Ascending aorta (tissue), 2 donors: ENCODE results near the gene PIEZO1. TPM values are rescaled to one million over a fixed set of nuclear protein-coding genes. Genes with fewer than 3 reads are reported as not detected.

Source experiments
- DNase-seq, 2 donors: peaks; one replicate each; pipeline ENCODE4 v3.0.0-alpha.2; 2019; ENCODE audit warnings: low spot score in 2 of 2
- H3K27ac ChIP-seq, 2 donors: fragments of 200-600 bp; sonication (generic); one replicate each; pipeline ENCODE4 v1.5.1; 2016 to 2017; ENCODE audit warnings: mild to moderate bottlenecking in 1 of 2
- H3K27me3 ChIP-seq: fragments of 200-600 bp; sonication (generic); one replicate; pipeline ENCODE4 v1.5.1; 2017
- H3K36me3 ChIP-seq, 2 donors: fragments of 200-600 bp; sonication (generic); one replicate each; pipeline ENCODE4 v1.5.1; 2016
- H3K4me1 ChIP-seq, 2 donors: fragments of 200-600 bp; sonication (generic); one replicate each; pipeline ENCODE4 v1.5.1; 2016 to 2017; ENCODE audit warnings: mild to moderate bottlenecking in 1 of 2
- H3K4me3 ChIP-seq, 2 donors: fragments of 200-600 bp; sonication (generic); one replicate each; pipeline ENCODE4 v1.5.1; 2016 to 2017; ENCODE audit warnings: mild to moderate bottlenecking in 1 of 2
- H3K9me3 ChIP-seq, 2 donors: fragments of 200-600 bp; sonication (generic); one replicate each; pipeline ENCODE4 v1.5.1; 2016
- CTCF ChIP-seq, 3 experiments: fragments of 200-600 bp in 2 of 3; fragments of 450-650 bp in 1 of 3; sonication (generic) in 2 of 3; IDR thresholded peaks; one replicate each; pipeline ENCODE4 v1.5.1; 2016 to 2019; ENCODE audit warnings: antibody characterized with exemption in 3 of 3, mild to moderate bottlenecking in 1 of 3, moderate library complexity in 1 of 3
- intact Hi-C: fragments of 100-400 bp; cut with DNase I; formaldehyde crosslinking; loops from one replicate; pipeline ENCODE4 v1.15.1; 2023
- total RNA-seq: library from RNA; depleted of rRNA; stranded (reverse); fragments of >200 nt; gene quantifications from one replicate; pipeline ENCODE4 v1.1.0, GENCODE V29; 2016

PIEZO1 gene
- total RNA-seq, 1 donor from 2014 or later = 428 TPM

GRCh38 chr16:88769617-88770460 lies 15.2 kb downstream of the PIEZO1 start:
- intact Hi-C loops = loop anchor here (2.0 kb wide), 1 partner anchor 15 kb away; the partner anchor contains the start of gene PIEZO1
- H3K4me3 ChIP-seq = no peak overlapping the region

GRCh38 chr16:88768071-88768783 lies 16.8 kb downstream of the PIEZO1 start:
- peaks cover 0 to 5% of the 10 kb centered on the region in 2 donors for H3K36me3 ChIP-seq
- H3K9me3 ChIP-seq = no peaks in the 10 kb centered on the region
- H3K27me3 ChIP-seq = no peaks in the 10 kb centered on the region
- intact Hi-C loops = loop anchor here (2.0 kb wide), 1 partner anchor 17 kb away; the partner anchor contains the start of gene PIEZO1
- peak overlapping the region in 1 of 2 donors; percentile 5 for H3K4me3 ChIP-seq
- H3K4me1 ChIP-seq = peaks cover 21 to 32% of the 10 kb centered on the region in 2 donors
- no peak for TF ChIP-seq CTCF (IDR thresholded peaks at IDR 0.05)
- peak overlapping the region; percentile 14 to 20 for H3K27ac ChIP-seq
- DNase-seq = peak in 1 of 2 donors; percentile 77

More at GRCh38 chr16:88769617-88770460, 15.2 kb downstream of the PIEZO1 start:
- Histone ChIP-seq H3K27me3 (no peaks in the 10 kb centered on the region), H3K9me3 (no peaks in the 10 kb centered on the region), H3K4me1 (peaks cover 26 to 39% of the 10 kb centered on the region in 2 donors), H3K36me3 (no peaks in the 10 kb centered on the region), H3K27ac (no peak overlapping the region)
- DNase-seq = no peak
- no peak for TF ChIP-seq CTCF (IDR thresholded peaks at IDR 0.05)

- no peak for TF ChIP-seq CTCF (IDR thresholded peaks at IDR 0.05)
- Histone ChIP-seq H3K4me3 (no peak overlapping the region), H3K4me1 (peaks cover 15 to 26% of the 10 kb centered on the region in 2 donors)
Observed at GRCh38 chr16:88767546-88768070, 17.4 kb downstream of the PIEZO1 start.

GRCh38 chr16:88766975-88767374 lies 18.0 kb downstream of the PIEZO1 start:
- Histone ChIP-seq H3K36me3 (peaks cover 0 to 5% of the 10 kb centered on the region in 2 donors), H3K4me3 (no peak overlapping the region), H3K27ac (no peak overlapping the region), H3K9me3 (no peaks in the 10 kb centered on the region), H3K27me3 (no peaks in the 10 kb centered on the region), H3K4me1 (peaks cover 13 to 19% of the 10 kb centered on the region in 2 donors)
- intact Hi-C loops = no loop called here
- TF ChIP-seq CTCF (IDR thresholded peaks at IDR 0.05) = no peak
- no peak for DNase-seq

More at GRCh38 chr16:88767546-88768070, 17.4 kb downstream of the PIEZO1 start:
- Histone ChIP-seq H3K9me3 (no peaks in the 10 kb centered on the region), H3K36me3 (peaks cover 0 to 5% of the 10 kb centered on the region in 2 donors), H3K27ac (peak overlapping the region; percentile 14 to 20), H3K27me3 (no peaks in the 10 kb centered on the region)
- intact Hi-C loops = loop anchor here (2.0 kb wide), 1 partner anchor 17 kb away; the partner anchor contains the start of gene PIEZO1
- no peak for DNase-seq

- Histone ChIP-seq H3K27ac (no peak overlapping the region), H3K4me1 (peaks cover 10 to 15% of the 10 kb centered on the region in 2 donors), H3K27me3 (no peaks in the 10 kb centered on the region), H3K36me3 (peaks cover 0 to 5% of the 10 kb centered on the region in 2 donors), H3K9me3 (no peaks in the 10 kb centered on the region), H3K4me3 (no peak overlapping the region)
- DNase-seq = no peak
- intact Hi-C loops = no loop called here
- no peak for TF ChIP-seq CTCF (IDR thresholded peaks at IDR 0.05)
Observed at GRCh38 chr16:88764913-88765349, 20.1 kb downstream of the PIEZO1 start.
